Psoas muscle (tissue), 8 donors: ENCODE results near the gene R3HDM4. TPM values are rescaled to one million over a fixed set of nuclear protein-coding genes. Genes with fewer than 3 reads are reported as not detected.

Source experiments
- ATAC-seq, 4 donors: fragments of 200-7000 bp; cut with Tn5 transposase; one replicate each; pipeline ENCODE4 v1.9.1; 2020; ENCODE audit warnings: moderate library complexity in 3 of 4, mild to moderate bottlenecking in 2 of 4
- DNase-seq, 2 donors: peaks; one replicate each; pipeline ENCODE4 v3.0.0-alpha.2; 2020
- H3K27ac ChIP-seq: fragments of 200-600 bp; one replicate; pipeline ENCODE4 v1.8.0; 2022
- H3K27me3 ChIP-seq, 3 donors: fragments of 200-600 bp in 1 of 3; one replicate each; pipeline versions ENCODE4 v1.6.1 to v1.8.0; 2013 to 2022; ENCODE audit warnings: low read length in 2 of 3, mild to moderate bottlenecking in 2 of 3, moderate library complexity in 1 of 3; ENCODE audit not compliant: insufficient read depth in 3 of 3
- H3K36me3 ChIP-seq, 2 donors: fragments of 200-600 bp in 1 of 2; one replicate each; pipeline versions ENCODE4 v1.6.1 to v1.8.0; 2013 to 2022; ENCODE audit warnings: low read depth in 1 of 2, mild to moderate bottlenecking in 1 of 2, moderate library complexity in 1 of 2; ENCODE audit not compliant: insufficient read depth in 1 of 2
- H3K4me1 ChIP-seq: fragments of 200-600 bp; one replicate; pipeline ENCODE4 v1.8.0; 2022
- H3K4me3 ChIP-seq: fragments of 200-600 bp; one replicate; pipeline ENCODE4 v1.8.0; 2022; ENCODE audit warnings: mild to moderate bottlenecking
- H3K9me3 ChIP-seq: fragments of 200-600 bp; one replicate; pipeline ENCODE4 v1.8.0; 2022
- WGBS, 3 donors: extraction: QIAGEN DNeasy Blood & Tissue Kit; methylation state at CpG; one replicate each; pipeline versions ENCODE4 v1.1.6 to v1.1.7; 2013; 5-methylcytosine and 5-hydroxymethylcytosine counted together
- intact Hi-C, 2 donors: fragments of 100-400 bp; cut with DNase I; formaldehyde crosslinking; loops; one replicate each; pipeline versions ENCODE4 v1.11.0 to v1.14.2; 2022
- polyA plus RNA-seq, 3 donors: library from polyadenylated mRNA; stranded (reverse); fragments of 200-250 nt; gene quantifications; one replicate each; pipeline ENCODE4 v1.2.3, GENCODE V29; 2013
- total RNA-seq, 4 donors: library from RNA; stranded (reverse); fragmentation: NEBNext Ultra II Directional in 2 of 4; extraction: Animal tissue kit (Norgen Biotek cat#: 25700) in 2 of 4; gene quantifications; one replicate each; pipeline versions ENCODE4 v1.2.1 to v1.2.4, GENCODE V29; 2021 to 2023
- TF ChIP-seq, protein P1 (sequence below): fragments of 200-600 bp; IDR thresholded peaks from one replicate; pipeline ENCODE4 v1.8.0; 2022; ENCODE audit warnings: antibody characterized with exemption
- donor health status: healthy with polysubstance abuse.
- donor health status: DM: no; HTN: no; CAD: no; lungs with moderate emphysema.
- donor health status: Bipolar disorder and iron deficiency.
- donor health status: healthy.
- donor health status: DM: yes; HTN: yes; CAD: no.
- donor health status: DM: no; HTN: no; CAD: no.
- donor health status: DM: no; HTN: no; CAD: no.
- donor health status: DM: yes; HTN: yes; CAD: no.

R3HDM4 gene
- total and polyA plus RNA-seq, 7 donors = 17.8 to 92.0 (median 51.0) TPM

GRCh38 chr19:952680-953444, 39.8 kb upstream of the R3HDM4 start:
- Histone ChIP-seq H3K27me3 (peaks cover 0 to 17% (median 9%) of the 10 kb centered on the region in 3 donors), H3K4me3 (no peak overlapping the region), H3K36me3 (no peaks in the 10 kb centered on the region), H3K27ac (no peak overlapping the region), H3K9me3 (no peaks in the 10 kb centered on the region), H3K4me1 (no peaks in the 10 kb centered on the region)
- TF ChIP-seq, protein P1, sequence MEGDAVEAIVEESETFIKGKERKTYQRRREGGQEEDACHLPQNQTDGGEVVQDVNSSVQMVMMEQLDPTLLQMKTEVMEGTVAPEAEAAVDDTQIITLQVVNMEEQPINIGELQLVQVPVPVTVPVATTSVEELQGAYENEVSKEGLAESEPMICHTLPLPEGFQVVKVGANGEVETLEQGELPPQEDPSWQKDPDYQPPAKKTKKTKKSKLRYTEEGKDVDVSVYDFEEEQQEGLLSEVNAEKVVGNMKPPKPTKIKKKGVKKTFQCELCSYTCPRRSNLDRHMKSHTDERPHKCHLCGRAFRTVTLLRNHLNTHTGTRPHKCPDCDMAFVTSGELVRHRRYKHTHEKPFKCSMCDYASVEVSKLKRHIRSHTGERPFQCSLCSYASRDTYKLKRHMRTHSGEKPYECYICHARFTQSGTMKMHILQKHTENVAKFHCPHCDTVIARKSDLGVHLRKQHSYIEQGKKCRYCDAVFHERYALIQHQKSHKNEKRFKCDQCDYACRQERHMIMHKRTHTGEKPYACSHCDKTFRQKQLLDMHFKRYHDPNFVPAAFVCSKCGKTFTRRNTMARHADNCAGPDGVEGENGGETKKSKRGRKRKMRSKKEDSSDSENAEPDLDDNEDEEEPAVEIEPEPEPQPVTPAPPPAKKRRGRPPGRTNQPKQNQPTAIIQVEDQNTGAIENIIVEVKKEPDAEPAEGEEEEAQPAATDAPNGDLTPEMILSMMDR = no peak
- 34 to 42% (median 41%) methylated on average over 19 to 21 of the region's 21 CpGs for WGBS, 3 donors
- no peak for DNase-seq
- intact Hi-C loops = no loop called here
- ATAC-seq = no peak

DNA sequence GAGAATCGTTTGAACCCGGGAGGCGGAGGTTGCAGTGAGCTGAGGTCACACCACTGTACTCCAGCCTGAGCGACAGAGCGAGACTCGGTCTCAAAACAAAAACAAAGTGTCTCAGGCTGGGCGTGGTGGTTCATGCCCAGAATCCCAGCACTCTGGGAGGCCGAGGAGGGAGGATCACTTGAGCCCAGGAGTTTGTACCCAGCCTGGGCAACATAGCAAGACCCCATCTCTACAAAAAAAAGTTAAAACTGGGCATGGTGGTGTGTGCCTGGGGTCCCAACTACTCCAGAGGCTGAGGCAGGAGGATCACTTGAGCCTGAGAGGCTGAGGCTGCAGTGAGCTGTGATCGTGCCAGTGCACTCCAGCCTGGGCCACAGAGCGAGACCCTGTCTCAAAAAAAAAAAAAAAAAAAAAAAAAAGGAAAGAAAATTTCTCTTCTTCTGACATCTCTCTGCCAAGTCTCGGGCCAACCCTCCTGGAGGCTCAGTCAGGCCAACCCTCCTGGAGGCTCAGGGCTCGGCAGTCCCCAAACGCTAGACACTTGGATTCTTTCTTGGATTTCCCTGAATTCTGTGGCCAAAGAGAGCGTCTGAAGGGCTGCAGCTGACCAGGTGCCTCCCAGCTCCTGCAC, 39.1 kb upstream of the R3HDM4 start:
- intact Hi-C loops = no loop called here
- H3K4me1 ChIP-seq = no peaks in the 10 kb centered on the region
- WGBS, 3 donors = 76 to 85% (median 84%) methylated on average over 12 to 14 of the region's 14 CpGs
- H3K27ac ChIP-seq = no peak overlapping the region
- no peaks in the 10 kb centered on the region for H3K9me3 ChIP-seq
- TF ChIP-seq, protein P1 = no peak
- H3K27me3 ChIP-seq = peaks cover 0 to 17% (median 9%) of the 10 kb centered on the region in 3 donors
- DNase-seq (no peak), ATAC-seq (no peak)
- no peak overlapping the region for H3K4me3 ChIP-seq
- no peaks in the 10 kb centered on the region for H3K36me3 ChIP-seq

DNA sequence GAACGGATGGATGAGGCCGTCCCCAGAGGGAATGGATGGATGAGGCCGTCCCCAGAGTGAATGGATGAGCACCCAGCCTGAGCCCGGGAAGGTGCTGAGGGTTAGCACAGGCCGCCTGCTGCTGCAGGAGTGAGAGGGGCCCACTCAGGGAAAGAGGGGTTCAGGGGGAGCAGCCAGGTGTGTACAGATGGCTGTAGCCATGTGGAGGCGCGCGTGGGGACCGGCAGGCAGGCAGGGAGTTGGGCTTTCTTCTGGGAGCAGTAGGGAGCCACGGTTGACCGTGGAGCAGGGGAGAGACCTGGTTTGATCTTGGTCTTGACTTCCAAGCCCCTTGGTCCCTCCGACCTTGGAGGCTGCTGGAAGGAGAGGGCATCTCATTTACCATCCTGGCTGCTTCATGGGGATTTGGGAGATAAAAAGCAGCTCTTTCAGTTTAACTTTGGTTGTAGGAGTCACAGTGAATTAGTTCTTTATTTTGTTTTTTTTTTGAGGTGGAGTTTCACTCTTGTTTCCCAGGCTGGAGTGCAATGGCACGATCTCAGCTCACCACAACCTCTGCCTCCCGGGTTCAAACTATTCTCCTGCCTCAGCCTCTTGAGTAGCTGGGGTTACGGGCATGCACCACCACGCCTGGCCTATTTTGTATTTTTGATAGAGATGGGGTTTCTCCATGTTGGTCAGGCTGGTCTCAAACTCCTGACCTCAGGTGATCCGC, 37.5 kb upstream of the R3HDM4 start:
- no peak for ATAC-seq
- intact Hi-C loops = no loop called here

GRCh38 chr19:948842-949496, 36.0 kb upstream of the R3HDM4 start:
- intact Hi-C loops = no loop called here
- Histone ChIP-seq H3K27ac (no peak overlapping the region), H3K4me3 (no peak overlapping the region), H3K9me3 (no peaks in the 10 kb centered on the region), H3K4me1 (no peaks in the 10 kb centered on the region), H3K27me3 (peaks cover 0 to 13% (median 9%) of the 10 kb centered on the region in 3 donors), H3K36me3 (no peaks in the 10 kb centered on the region)
- TF ChIP-seq, protein P1 = no peak
- no peak for ATAC-seq
- 84 to 89% (median 87%) methylated on average over 22 to 25 of the region's 25 CpGs for WGBS, 3 donors
- no peak for DNase-seq

More for the DNA sequence above, 37.5 kb upstream of the R3HDM4 start:
- 77 to 78% (median 78%) methylated on average over 17 of the region's 17 CpGs for WGBS, 3 donors
- no peak overlapping the region for H3K4me3 ChIP-seq
- TF ChIP-seq, protein P1 = no peak
- H3K36me3 ChIP-seq = no peaks in the 10 kb centered on the region
- H3K27ac ChIP-seq = no peak overlapping the region
- H3K9me3 ChIP-seq = no peaks in the 10 kb centered on the region
- H3K4me1 ChIP-seq = no peaks in the 10 kb centered on the region
- peaks cover 0 to 17% (median 9%) of the 10 kb centered on the region in 3 donors for H3K27me3 ChIP-seq
- DNase-seq = no peak
